ENCODE data around the gene UROD.
"Not testable (repeated sequence)": the region's sequence is repeated elsewhere in the genome, so short reads cannot be mapped to it uniquely, and the experiment has no call there.

Gene UROD

GRCh38 chr1:45001011-45001481, 11.0 kb upstream of the UROD start:
- H3K4me3 Mint-ChIP-seq, result no peak overlapping the region
- no peaks in the 10 kb centered on the region for H3K9me3 Mint-ChIP-seq
- peaks cover 21% of the 10 kb centered on the region for H3K36me3 Mint-ChIP-seq (ENCODE audit: insufficient read depth)
- H3K27me3 Mint-ChIP-seq, result no peaks in the 10 kb centered on the region
- no peak overlapping the region for H3K27ac Mint-ChIP-seq (ENCODE audit: low read depth)
- no peak for ATAC-seq (replicated peaks; ENCODE audit: extremely low read depth, poor library complexity, severe bottlenecking)
- DNase-seq (ENCODE audit: low spot score in 2 of 2), result no peak
- peaks cover 9% of the 10 kb centered on the region for H3K4me1 Mint-ChIP-seq

GRCh38 chr1:45001576-45001975, 10.5 kb upstream of the UROD start:
- not testable (repeated sequence) for H3K4me3 Mint-ChIP-seq; DNase-seq (ENCODE audit: low spot score in 2 of 2); H3K27ac Mint-ChIP-seq (ENCODE audit: low read depth); H3K4me1 Mint-ChIP-seq; H3K27me3 Mint-ChIP-seq; H3K9me3 Mint-ChIP-seq; ATAC-seq (replicated peaks; ENCODE audit: extremely low read depth, poor library complexity, severe bottlenecking)
- H3K36me3 Mint-ChIP-seq (ENCODE audit: insufficient read depth), result peaks cover 26% of the 10 kb centered on the region

GRCh38 chr1:45002650-45003645, 9.1 kb upstream of the UROD start:
- DNase-seq (ENCODE audit: low spot score in 2 of 2), result no peak
- Mint-ChIP-seq H3K4me3 (no peak overlapping the region), H3K27ac (ENCODE audit: low read depth) (peak overlapping the region; percentile 30), H3K9me3 (no peaks in the 10 kb centered on the region), H3K4me1 (peaks cover 9% of the 10 kb centered on the region), H3K27me3 (no peaks in the 10 kb centered on the region), H3K36me3 (ENCODE audit: insufficient read depth) (peaks cover 36% of the 10 kb centered on the region)
- no peak for ATAC-seq (replicated peaks; ENCODE audit: extremely low read depth, poor library complexity, severe bottlenecking)

- no peak for ATAC-seq (replicated peaks; ENCODE audit: extremely low read depth, poor library complexity, severe bottlenecking)
- Mint-ChIP-seq H3K27me3 (no peaks in the 10 kb centered on the region), H3K4me3 (no peak overlapping the region), H3K27ac (ENCODE audit: low read depth) (no peak overlapping the region), H3K4me1 (peaks cover 10% of the 10 kb centered on the region), H3K36me3 (ENCODE audit: insufficient read depth) (peaks cover 40% of the 10 kb centered on the region), H3K9me3 (no peaks in the 10 kb centered on the region)
- DNase-seq (ENCODE audit: low spot score in 2 of 2), result no peak
Measured at GRCh38 chr1:45003741-45004140, 8.3 kb upstream of the UROD start.

- Mint-ChIP-seq H3K4me1 (peaks cover 17% of the 10 kb centered on the region), H3K27ac (ENCODE audit: low read depth) (no peak overlapping the region), H3K27me3 (no peaks in the 10 kb centered on the region), H3K36me3 (ENCODE audit: insufficient read depth) (peaks cover 40% of the 10 kb centered on the region), H3K4me3 (no peak overlapping the region), H3K9me3 (no peaks in the 10 kb centered on the region)
- ATAC-seq (replicated peaks; ENCODE audit: extremely low read depth, poor library complexity, severe bottlenecking), result no peak
- no peak for DNase-seq (ENCODE audit: low spot score in 2 of 2)
Measured at GRCh38 chr1:45004281-45004920, 7.7 kb upstream of the UROD start.

- DNase-seq (ENCODE audit: low spot score in 2 of 2), result no peak
- peaks cover 41% of the 10 kb centered on the region for H3K36me3 Mint-ChIP-seq (ENCODE audit: insufficient read depth)
- H3K4me3 Mint-ChIP-seq, result no peak overlapping the region
- no peak overlapping the region for H3K27ac Mint-ChIP-seq (ENCODE audit: low read depth)
- no peak for ATAC-seq (replicated peaks; ENCODE audit: extremely low read depth, poor library complexity, severe bottlenecking)
- H3K9me3 Mint-ChIP-seq, result no peaks in the 10 kb centered on the region
- H3K4me1 Mint-ChIP-seq, result peaks cover 24% of the 10 kb centered on the region
- H3K27me3 Mint-ChIP-seq, result no peaks in the 10 kb centered on the region
Measured at GRCh38 chr1:45005761-45006160, 6.3 kb upstream of the UROD start.

- Mint-ChIP-seq H3K4me3 (no peak overlapping the region), H3K4me1 (peaks cover 33% of the 10 kb centered on the region), H3K36me3 (ENCODE audit: insufficient read depth) (peaks cover 44% of the 10 kb centered on the region), H3K9me3 (no peaks in the 10 kb centered on the region), H3K27me3 (no peaks in the 10 kb centered on the region), H3K27ac (ENCODE audit: low read depth) (no peak overlapping the region)
- no peak for DNase-seq (ENCODE audit: low spot score in 2 of 2)
- no peak for ATAC-seq (replicated peaks; ENCODE audit: extremely low read depth, poor library complexity, severe bottlenecking)
Measured at GRCh38 chr1:45007311-45007710, 4.7 kb upstream of the UROD start.

GRCh38 chr1:45008076-45008475, 4.0 kb upstream of the UROD start:
- DNase-seq (ENCODE audit: low spot score in 2 of 2) (no peak), ATAC-seq (replicated peaks; ENCODE audit: extremely low read depth, poor library complexity, severe bottlenecking) (no peak)
- Mint-ChIP-seq H3K27ac (ENCODE audit: low read depth) (no peak overlapping the region), H3K4me1 (peaks cover 40% of the 10 kb centered on the region), H3K9me3 (no peaks in the 10 kb centered on the region), H3K4me3 (no peak overlapping the region), H3K27me3 (no peaks in the 10 kb centered on the region), H3K36me3 (ENCODE audit: insufficient read depth) (peaks cover 39% of the 10 kb centered on the region)

GRCh38 chr1:45008516-45008915, 3.5 kb upstream of the UROD start:
- Mint-ChIP-seq H3K27me3 (no peaks in the 10 kb centered on the region), H3K4me1 (peaks cover 45% of the 10 kb centered on the region), H3K9me3 (no peaks in the 10 kb centered on the region), H3K4me3 (no peak overlapping the region), H3K27ac (ENCODE audit: low read depth) (no peak overlapping the region), H3K36me3 (ENCODE audit: insufficient read depth) (peaks cover 35% of the 10 kb centered on the region)
- no peak for ATAC-seq (replicated peaks; ENCODE audit: extremely low read depth, poor library complexity, severe bottlenecking)
- no peak for DNase-seq (ENCODE audit: low spot score in 2 of 2)

GRCh38 chr1:45009296-45009865, 2.7 kb upstream of the UROD start:
- peak overlapping the region; percentile 32 for H3K27ac Mint-ChIP-seq (ENCODE audit: low read depth)
- H3K36me3 Mint-ChIP-seq (ENCODE audit: insufficient read depth), result peaks cover 34% of the 10 kb centered on the region
- peak overlapping the region; percentile 90 for H3K4me3 Mint-ChIP-seq
- H3K4me1 Mint-ChIP-seq, result peaks cover 51% of the 10 kb centered on the region
- H3K9me3 Mint-ChIP-seq, result no peaks in the 10 kb centered on the region
- ATAC-seq (replicated peaks; ENCODE audit: extremely low read depth, poor library complexity, severe bottlenecking), result no peak
- no peak for DNase-seq (ENCODE audit: low spot score in 2 of 2)
- no peaks in the 10 kb centered on the region for H3K27me3 Mint-ChIP-seq

GRCh38 chr1:45009956-45010854, 1.8 kb upstream of the UROD start:
- H3K27me3 Mint-ChIP-seq, result no peaks in the 10 kb centered on the region
- H3K36me3 Mint-ChIP-seq (ENCODE audit: insufficient read depth), result peaks cover 30% of the 10 kb centered on the region
- no peak for ATAC-seq (replicated peaks; ENCODE audit: extremely low read depth, poor library complexity, severe bottlenecking)
- peaks cover 58% of the 10 kb centered on the region for H3K4me1 Mint-ChIP-seq
- H3K9me3 Mint-ChIP-seq, result no peaks in the 10 kb centered on the region
- peak overlapping the region; percentile 32 for H3K27ac Mint-ChIP-seq (ENCODE audit: low read depth)
- no peak for DNase-seq (ENCODE audit: low spot score in 2 of 2)
- H3K4me3 Mint-ChIP-seq, result peak overlapping the region; percentile 90

Data from central memory CD8-positive, alpha-beta T cell (primary cell).